ENCODE results near the gene ANXA1.
"Not testable (repeated sequence)": the region's sequence is repeated elsewhere in the genome, so short reads cannot be mapped to it uniquely, and the experiment has no call there.

ANXA1 gene

DNA sequence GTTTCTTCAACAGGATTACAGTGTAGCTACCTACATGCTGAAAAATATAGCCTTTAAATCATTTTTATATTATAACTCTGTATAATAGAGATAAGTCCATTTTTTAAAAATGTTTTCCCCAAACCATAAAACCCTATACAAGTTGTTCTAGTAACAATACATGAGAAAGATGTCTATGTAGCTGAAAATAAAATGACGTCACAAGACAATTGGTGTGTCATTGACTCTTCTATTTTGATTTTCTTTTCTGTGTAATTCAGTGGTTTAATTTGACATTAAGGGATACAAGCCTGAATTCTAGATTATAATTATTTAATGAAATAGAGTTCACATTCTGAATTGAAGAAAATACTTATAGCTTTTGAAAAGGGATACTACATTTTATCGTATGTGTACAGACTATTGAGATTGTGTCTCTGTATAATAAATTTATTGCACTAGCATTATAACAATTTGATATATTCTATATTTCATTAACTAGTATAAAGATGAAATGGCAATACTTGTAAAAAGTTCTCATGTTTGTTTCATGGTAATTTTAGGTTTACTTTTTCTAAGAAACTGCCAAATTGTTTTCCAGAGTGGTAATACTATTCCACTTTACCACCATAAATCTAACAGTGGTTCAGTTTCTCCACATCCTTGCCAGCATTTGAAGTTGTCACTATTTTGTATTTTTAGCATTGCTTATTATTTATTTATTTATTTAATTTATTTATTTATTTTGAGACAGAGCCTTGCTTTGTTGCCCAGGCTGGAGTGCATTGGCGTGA, 18.7 kb downstream of the ANXA1 start:
- DNase-seq, result no peak

DNA sequence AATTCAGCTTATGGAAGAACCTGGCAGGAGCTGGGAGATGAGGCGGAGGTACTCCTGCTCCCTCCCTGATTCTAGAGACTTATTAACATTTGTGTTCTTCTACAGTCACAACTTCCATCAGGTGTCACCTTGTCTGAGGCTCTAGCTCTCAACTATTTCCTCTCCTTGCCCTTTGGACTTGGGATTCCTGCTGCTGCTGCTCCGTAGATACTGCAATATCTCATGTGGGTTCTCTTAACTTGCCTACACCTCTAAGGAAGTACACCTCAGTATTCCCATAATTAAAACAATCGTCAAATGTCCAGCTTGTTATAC, 21.2 kb downstream of the ANXA1 start:
- DNase-seq, result no peak

DNA sequence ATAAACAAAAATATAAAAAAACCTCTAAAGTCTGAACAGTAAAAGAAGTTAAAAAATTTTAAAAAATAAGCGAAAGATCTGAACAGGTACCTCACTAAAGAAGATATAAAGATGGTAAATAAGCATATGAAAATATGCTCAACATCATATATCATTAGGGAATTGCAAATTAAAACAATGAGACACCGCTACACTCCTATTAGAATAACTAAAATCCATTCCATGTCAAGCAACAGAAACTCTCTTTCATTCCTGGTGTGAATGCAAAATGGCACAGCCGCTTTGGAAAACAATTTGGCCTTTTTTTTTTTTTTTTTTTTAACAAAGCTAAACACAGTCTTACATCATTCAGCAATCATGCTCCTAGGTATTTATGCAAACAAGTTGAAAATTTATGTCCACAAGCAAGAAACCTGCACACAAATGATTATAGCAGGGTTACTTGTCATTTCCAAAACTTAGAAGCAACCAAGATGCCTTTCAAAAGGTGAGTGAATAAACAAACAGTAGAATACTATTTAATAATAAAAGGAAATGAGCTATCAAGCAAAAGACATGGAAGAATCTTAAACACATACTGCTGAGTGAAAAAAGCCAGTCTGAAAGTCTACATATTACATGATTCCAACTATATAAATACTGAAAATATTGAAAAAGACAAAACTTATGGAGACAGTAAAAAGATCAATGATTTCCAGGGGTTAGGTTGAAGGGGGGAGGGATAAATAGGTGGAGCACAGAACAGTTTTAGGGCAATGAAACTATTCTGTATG, 22.1 kb downstream of the ANXA1 start:
- no peak for DNase-seq

DNA sequence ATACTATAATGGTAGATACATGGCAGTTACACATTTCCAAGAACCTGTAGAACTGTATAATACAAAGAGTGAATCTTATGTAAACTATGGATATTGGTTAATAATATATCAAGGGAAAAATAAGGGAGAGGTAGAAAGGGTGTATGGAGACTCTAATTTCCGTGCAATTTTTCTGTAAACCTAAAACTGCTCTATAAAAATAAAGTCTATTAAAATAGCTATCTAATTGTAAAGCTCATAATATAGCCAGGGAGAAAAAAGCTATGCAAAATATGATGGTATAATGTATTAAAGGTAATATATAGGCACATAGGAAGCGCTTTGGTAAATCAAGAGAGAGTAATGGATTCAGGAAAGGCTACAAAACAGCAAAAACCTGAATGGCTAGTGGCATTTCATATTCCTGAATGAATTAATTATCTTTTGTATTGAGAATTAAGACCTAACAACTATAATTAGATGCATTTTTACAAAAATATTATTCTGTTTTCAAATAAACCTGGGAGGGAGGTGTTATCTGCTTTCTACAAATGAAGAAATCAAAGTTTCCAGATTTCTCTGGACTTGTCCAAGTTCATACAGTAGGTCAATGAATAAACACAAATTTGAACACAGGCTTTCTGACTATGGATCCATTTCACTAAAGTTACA, 22.8 kb downstream of the ANXA1 start:
- DNase-seq, result no peak

DNA sequence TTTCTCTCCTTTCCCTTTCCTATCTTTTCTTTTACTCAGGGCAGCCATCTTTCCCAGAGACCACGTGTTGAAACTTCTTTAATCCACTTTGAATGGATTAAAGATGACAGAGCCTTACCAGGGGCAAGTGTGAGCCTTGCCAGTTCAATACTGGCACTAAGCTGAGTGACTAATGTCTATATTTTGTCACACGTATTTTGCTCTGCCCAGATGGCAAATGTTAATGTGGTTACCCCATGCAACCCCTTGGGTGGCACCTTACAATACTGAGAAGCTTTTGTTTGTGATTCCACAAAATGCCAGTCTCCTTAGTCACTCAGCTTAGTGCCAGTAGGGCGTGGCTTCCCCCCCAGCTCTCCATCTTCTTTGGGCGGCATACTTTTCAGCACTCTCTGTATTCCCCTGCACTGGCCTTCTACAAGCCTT, 24.8 kb downstream of the ANXA1 start:
- DNase-seq, result no peak

DNA sequence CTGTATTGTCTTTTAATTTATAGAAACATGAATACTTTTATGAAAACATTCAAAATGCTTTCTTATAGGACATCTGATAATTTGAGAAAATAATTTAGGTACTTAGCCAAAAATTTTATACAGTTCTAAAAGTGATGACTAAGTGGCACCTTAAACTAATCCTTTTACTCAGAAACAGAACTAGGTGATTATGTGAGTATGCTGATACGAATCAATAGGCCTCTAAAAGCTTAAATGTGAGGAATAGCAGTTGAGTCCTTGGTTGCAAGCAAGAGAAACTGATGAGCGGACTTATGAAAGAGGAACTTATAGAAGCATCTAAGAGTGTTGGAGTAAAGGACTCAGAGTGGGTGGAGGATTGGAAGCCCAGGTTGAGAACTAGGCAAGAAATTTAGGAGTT, 26.4 kb downstream of the ANXA1 start:
- DNase-seq, result no peak

DNA sequence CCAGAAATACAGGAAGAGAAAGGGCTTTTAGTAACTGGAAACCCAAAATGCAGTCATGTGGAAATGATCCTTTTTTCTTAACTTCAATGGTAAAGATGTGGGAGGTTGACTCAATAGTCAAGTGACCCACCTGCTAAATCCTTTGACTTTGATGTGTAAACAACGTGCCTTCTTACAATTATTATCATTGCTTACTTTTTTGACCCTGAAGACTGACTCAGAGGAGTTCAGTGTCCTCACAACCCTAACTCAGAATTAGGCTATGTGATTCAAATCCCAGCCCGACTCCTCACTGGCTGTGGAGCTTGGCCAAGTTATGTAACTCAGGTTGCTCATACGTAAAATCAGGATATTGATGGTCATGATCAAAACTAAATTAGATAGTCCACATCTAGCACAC, 27.9 kb downstream of the ANXA1 start:
- DNase-seq, result no peak

DNA sequence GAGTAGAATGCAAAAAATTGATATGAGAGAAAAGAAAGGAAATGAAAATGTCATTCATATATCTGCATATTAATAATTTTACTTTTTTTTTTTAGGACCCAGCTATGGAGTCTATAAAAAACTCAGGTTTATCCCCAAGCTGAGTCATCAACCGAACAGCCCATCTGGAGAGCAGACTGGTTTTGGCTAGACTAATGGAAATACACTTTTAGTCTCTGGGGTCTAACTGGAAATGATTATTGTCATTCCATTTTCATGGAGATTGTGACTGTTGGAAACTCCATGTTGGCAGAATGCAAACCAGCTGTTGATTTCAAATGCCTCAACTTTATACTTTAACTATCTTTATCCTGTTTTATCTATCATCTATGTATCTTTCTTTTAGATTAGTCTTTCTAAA, 28.7 kb downstream of the ANXA1 start:
- DNase-seq, result no peak

DNA sequence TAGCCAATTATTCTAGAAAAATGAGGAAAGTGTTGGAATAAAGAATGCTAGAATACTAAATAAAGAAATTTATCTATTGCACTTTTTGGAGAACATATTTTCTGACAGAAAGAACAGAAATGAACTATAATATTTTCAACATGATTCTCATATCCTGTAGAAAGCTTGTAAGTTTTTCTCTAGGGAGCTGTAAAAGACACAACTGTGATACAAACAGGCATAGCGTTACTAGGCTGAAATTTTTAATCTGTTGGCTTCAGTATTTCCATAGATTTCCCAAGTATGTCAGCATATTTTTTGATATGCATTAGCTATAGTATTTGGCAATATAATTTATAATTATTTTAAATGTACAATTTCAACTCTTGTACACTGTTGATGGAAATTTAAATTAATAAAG, 31.3 kb downstream of the ANXA1 start:
- DNase-seq, result no peak

DNA sequence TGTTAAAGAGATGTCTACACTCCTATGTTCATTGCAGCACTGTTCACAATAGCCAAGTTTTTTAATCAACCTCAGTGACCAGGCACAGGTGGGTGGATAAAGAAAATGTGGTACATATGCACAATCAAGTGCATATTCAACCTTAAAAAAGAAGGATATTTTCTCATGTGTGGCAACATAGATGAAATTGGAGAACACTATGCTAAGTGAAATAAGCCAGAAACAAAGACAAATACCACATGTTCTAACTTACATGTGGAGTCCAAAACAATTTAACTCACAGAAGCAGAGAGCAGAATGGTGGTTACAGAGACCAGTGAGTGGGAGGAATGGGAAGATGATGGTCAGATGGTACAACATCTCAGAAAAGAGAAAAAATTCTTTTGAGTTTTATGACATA, 31.8 kb downstream of the ANXA1 start:
- DNase-seq, result no peak

DNA sequence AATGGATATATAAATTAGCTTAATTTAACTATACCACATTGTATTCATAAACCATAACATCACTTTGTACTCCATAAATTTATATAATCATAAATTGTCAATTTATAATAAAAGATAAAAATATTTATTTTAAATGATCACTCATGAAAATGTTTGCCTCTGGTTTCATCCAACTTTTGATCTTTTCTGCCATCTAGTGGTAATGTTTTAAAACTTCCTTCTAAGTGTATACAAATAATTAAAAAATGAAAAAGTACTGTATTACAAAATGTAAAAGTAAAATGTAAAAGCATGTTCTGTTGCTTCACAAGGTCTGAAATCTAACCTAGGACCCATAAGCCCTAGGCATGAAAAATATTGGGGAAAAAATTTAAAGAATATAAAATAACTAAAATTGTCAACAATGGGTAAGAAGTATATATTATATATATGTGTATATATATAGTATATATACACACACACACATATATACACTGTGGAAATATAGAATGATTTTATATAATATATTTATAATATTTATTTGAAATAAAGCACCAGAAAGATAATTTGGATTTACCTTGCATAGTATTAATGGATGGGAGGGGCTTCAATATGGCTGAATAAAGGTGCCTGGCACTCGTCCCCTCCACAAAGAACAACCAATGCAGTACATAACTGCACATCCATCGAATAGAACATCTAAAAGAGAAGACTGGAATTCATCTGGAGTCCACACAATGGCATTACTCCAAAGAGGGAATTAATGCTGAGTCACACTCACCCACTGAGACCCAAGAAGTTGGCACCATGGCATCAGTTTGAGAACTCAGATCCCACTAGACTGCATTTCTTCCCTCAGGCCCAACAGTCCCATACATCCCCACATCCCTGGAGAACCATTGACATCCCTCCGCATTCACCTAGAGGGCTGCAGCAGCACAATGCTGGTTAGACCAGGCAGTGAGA, 32.5 kb downstream of the ANXA1 start:
- DNase-seq, result no peak

DNA sequence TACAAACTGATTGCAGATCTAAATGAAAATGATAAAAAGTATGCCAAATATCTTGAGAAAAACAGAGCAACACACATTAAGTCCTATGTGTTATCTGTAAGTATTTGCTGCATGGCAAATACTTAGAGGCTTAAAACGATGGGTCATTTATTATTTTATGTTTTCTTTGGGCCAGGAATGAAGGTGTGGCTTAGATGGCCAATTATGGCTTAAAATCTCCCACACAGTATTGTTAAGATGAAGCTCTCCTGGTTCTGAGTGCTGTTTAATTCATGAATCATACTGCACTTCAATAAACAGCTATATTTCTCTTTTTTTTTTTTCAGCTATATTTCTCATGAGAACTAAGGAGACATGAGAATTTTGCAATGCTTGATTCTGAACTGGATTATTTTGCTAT, 39.4 kb downstream of the ANXA1 start:
- not testable (repeated sequence) for DNase-seq

DNA sequence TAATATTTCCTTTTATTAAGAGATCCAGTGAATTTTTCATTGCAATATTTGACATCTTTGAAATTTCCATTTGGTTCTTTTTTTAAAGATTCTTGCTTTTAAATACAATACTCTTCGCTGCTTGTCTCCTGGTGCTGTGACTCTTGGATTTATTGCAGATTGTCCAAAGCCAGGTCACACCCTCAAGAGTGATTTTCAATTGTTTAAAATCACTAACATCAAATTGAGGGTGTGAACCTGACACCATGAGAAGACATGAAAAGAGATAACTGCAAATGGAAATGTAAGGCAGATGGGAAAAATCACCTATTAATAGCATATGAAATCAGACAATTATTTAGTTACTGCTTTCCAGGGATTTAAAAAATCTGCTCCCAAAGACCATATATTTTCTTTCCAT, 42.6 kb downstream of the ANXA1 start:
- DNase-seq, result no peak

DNA sequence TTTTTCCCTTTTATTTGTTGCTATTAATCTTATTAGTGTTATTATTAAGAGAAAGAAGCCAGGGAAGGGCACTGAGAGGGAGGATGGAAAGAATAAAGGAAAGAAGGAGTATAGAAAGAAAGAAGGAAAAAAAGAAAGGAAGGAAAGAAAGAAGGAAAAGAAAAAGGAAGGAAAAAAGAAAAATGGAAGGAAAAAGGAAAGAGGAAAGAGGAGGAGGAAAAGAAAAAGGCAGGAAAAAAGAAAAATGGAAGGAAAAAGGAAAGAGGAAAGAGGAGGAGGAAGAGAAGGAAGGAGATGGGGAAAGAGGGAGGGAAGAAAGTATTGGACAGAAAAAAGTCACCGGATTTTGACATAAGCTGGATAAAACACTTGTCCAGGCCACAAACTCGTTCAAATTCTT, 47.8 kb downstream of the ANXA1 start:
- DNase-seq, result no peak

DNA sequence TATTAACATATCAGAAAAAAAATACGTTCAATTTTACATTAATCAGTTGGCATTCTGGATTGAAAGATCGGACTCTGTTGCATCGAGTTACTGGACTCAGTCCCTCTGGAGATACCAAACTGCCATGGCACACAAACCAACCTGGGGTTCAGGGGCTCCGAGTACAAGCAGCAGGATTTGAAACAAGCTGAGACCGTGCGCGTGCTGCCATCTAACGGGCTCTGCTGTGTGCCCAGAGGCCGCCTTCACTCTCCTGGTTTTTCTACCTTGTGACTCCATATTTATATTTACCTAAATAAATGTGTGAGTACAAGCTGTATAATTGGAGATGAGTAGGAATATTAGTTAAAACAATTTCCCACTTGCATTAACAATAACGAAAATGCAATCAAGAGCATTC, 48.2 kb downstream of the ANXA1 start:
- DNase-seq, result no peak

DNA sequence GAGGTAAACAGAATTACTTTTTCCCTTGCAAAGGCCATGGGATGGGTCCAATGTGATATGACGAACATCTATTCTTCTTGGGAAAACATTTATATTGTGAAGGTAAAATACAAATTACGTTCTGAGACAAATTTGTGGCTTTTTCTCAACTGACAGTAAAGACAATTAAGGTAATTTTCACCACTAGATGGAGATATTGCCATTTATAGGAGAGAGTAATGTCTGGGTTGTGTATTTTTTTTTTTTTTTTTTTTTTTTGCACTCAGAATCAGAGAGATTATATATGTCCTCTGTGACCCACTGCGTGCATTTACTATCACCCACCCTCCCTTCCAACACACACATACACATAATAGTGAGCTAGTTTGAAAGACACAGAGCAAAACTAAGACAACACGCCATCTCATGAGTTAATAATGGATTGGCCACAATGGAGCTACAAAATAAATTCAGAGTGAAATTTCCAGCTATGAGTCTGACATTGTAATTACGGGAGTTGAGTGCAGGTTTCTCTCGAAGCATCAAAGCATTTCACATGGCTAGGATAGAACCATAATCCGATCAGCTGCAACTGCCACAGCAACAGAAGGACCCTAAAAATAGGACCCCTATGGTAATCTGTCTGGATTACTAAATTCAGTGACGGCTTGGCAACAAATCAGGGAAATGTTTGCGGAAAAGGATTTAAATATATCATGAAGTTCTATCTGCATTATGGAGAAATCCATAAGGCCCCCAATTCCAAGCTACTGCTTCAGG, 49.2 kb downstream of the ANXA1 start:
- no peak for DNase-seq

DNA sequence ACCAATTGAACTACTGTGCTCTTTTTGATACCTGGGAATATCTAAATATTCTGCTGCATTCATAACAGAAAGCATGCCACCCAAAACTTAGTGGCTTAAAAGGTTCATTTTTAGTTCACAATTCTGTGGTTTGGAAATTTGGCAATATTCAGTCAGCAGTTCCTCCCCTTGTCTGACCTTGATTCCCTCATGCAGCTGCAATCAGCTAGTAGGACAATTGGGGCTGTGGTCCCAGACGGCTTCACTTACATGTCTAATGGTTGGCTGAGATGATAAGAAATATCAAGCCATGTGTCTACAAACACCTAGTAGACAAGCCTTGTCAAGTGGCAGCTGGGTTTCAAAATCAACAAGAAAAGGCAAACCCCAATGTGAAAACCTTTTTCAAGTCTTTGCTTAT, 51.3 kb downstream of the ANXA1 start:
- DNase-seq, result no peak

DNA sequence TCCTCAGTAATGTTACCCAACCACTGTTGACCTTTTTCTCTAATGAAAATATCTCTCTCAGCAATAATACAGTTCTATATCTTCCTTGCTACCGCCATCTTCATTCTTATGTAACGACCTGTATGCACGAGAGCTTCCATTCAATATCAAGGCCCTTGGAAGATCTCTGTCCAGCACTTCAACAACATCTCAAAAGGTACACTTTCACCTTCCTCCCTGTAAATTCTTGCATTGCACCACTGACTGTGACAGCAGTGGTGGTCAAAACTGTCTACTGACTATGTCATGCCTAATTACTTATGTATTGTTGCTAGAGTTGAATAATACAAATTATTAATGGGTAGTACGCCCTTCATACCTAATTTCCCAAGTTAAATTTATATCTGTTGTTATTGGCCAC, 53.3 kb downstream of the ANXA1 start:
- DNase-seq, result no peak

DNA sequence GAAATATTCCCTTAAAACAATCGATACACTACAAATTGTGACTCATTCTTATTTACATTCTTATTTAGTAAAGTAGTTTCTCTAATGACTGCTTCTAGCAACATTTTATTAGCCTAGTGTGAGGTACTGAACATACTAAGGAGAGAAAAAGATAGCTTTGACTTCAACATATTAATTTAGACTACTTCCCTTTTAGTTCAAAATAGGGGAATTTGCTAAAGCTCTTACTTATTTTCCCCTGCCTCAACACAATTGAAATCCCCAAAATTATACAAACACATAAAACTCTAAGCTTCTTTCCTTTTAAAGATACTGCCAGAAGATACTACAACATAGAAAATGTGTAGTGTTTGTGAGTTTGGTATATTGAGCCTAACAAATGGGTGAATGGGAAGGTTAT, 55.2 kb downstream of the ANXA1 start:
- no peak for DNase-seq

DNA sequence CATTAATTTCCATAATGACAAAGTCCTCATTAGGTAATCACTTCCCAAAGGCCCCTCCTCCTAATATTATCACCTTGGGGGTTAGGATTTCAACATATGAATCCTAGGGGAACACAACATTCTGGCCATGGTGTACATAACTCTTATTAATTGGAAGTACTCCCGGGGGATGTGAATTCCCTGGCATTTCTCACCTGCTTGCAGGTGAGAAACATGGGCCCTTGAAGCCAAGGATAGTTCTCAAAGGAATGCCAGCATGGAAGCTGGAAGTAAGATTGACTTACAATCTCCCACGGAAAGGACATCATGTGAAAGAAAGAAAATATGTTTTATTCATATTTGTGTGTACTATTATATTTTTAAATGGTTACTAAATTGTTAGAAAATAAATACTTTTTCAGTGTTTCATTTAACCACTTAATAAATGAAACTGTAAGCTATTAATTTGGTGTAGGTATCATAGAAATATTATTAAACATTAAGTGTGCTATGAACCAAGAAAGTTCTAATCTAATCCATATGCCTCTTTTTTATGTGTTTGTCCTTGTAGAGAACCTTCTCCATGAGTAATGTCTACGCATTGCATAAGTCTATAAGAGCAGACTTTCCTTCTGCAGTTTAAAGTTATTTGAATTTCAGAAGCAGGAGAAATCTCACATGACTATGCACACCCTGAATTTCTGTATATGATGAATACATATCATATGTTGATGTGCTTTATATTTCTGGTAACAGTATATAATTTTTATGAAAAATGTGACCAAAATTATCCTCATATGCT, 59.4 kb downstream of the ANXA1 start:
- DNase-seq, result no peak

DNA sequence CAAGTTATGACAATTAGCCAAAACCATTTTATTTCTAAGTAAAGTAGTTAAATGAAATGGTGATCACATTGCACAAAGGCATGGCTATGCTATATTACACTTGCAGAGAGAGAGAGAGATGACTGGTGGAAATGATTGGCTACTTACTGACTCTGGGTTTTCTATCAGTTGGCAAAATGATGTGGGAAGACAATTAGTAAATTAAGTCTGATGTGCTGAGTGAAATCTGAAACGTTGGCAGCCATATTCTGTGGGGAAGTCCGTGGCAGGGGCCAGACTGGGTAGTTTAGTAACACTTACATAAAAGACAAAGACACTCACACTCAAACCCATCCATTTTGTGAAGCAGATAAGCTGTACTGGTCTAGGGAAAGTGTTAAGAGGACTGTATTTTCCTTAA, 61.6 kb downstream of the ANXA1 start:
- no peak for DNase-seq

DNA sequence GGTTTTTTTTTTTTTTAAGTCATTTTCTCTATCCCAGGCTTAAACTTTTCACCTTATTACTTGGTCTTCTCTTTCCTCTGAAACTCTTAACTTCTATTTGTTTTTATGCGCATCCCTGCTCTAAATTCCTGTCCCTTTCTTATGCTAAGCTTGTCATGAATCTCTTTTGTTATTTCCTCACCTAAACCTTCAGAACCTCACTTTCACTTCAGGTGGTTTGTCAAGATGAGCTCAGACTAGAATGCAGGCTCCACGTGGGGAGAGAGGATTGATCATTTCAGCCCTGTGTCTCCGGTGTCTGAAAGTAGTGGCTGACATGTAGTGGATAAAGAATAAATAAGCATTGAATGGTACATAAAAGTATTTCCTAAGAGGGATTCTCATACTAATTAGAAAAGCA, 63.6 kb downstream of the ANXA1 start:
- no peak for DNase-seq
